8988T (cell line): ENCODE results near the gene ADAMTSL3.
"Not testable (repeated sequence)": the region's sequence is repeated elsewhere in the genome, so short reads cannot be mapped to it uniquely, and the experiment has no call there.

Experiments
- DNase-seq: peaks from one replicate; pipeline ENCODE4 v3.0.0; 2011

Gene ADAMTSL3

GRCh38 chr15:83935774-83936173 is 281.9 kb downstream of the ADAMTSL3 start:
- DNase-seq, result no peak

GRCh38 chr15:83940136-83940535 is 286.2 kb downstream of the ADAMTSL3 start:
- no peak for DNase-seq

- no peak for DNase-seq
Observed at GRCh38 chr15:83943043-83943442, 289.1 kb downstream of the ADAMTSL3 start.

GRCh38 chr15:83943849-83944404 is 290.0 kb downstream of the ADAMTSL3 start:
- no peak for DNase-seq

GRCh38 chr15:83947156-83947555 is 293.2 kb downstream of the ADAMTSL3 start:
- DNase-seq, result no peak

- DNase-seq, result no peak
Observed at GRCh38 chr15:83954506-83954905, 300.6 kb downstream of the ADAMTSL3 start.

- no peak for DNase-seq
Observed at GRCh38 chr15:83955806-83956265, 301.9 kb downstream of the ADAMTSL3 start.

- DNase-seq, result no peak
Observed at GRCh38 chr15:83956887-83957286, 303.0 kb downstream of the ADAMTSL3 start.

- DNase-seq, result no peak
Observed at GRCh38 chr15:83959477-83959876, 305.6 kb downstream of the ADAMTSL3 start.

- DNase-seq, result no peak
Observed at GRCh38 chr15:83960192-83960829, 306.4 kb downstream of the ADAMTSL3 start.

- DNase-seq, result no peak
Observed at GRCh38 chr15:83961311-83961710, 307.4 kb downstream of the ADAMTSL3 start.

GRCh38 chr15:83964967-83965366 is 311.0 kb downstream of the ADAMTSL3 start:
- DNase-seq, result not testable (repeated sequence)

GRCh38 chr15:83970295-83970890 is 316.5 kb downstream of the ADAMTSL3 start:
- no peak for DNase-seq

- DNase-seq, result no peak
Observed at GRCh38 chr15:83971992-83972391, 318.1 kb downstream of the ADAMTSL3 start.

GRCh38 chr15:83973816-83974215 is 319.9 kb downstream of the ADAMTSL3 start:
- no peak for DNase-seq

- no peak for DNase-seq
Observed at GRCh38 chr15:83977992-83978391, 324.1 kb downstream of the ADAMTSL3 start.

GRCh38 chr15:83978588-83978987 is 324.7 kb downstream of the ADAMTSL3 start:
- DNase-seq, result no peak

- no peak for DNase-seq
Observed at GRCh38 chr15:83980637-83981036, 326.7 kb downstream of the ADAMTSL3 start.

GRCh38 chr15:83982748-83983147 is 328.8 kb downstream of the ADAMTSL3 start:
- DNase-seq, result no peak

- DNase-seq, result no peak
Observed at GRCh38 chr15:83983634-83984458, 329.9 kb downstream of the ADAMTSL3 start.

- DNase-seq, result no peak
Observed at GRCh38 chr15:83984601-83985000, 330.7 kb downstream of the ADAMTSL3 start.

GRCh38 chr15:83991163-83991562 is 337.2 kb downstream of the ADAMTSL3 start:
- DNase-seq, result no peak

GRCh38 chr15:83992324-83993031 is 338.6 kb downstream of the ADAMTSL3 start:
- DNase-seq, result no peak
